H4 (cell line): ENCODE data around the gene WDR89. TPM values are rescaled to one million over a fixed set of nuclear protein-coding genes. Genes with fewer than 3 reads are reported as not detected.
A peak's percentile ranks its signal among the peaks of the same experiment; 100 is the strongest.
"Not testable (repeated sequence)": the region's sequence is repeated elsewhere in the genome, so short reads cannot be mapped to it uniquely, and the experiment has no call there.

Experiments
- DNase-seq: peaks from one replicate; pipeline ENCODE4 v3.0.0-alpha.2; 2015; ENCODE audit warnings: low spot score
- total RNA-seq: library from RNA; depleted of rRNA; stranded (reverse); fragments of >200 nt; shearing (Covaris generic); gene quantifications from 2 replicates; pipeline ENCODE4 v1.2.3, GENCODE V29; 2014; rRNA removed

Gene WDR89
- total RNA-seq, 1 experiment from 2014 or later = 10.9 TPM

- DNase-seq = no peak
Observed at GRCh38 chr14:63596998-63597658, 44.5 kb downstream of the WDR89 start.

DNA sequence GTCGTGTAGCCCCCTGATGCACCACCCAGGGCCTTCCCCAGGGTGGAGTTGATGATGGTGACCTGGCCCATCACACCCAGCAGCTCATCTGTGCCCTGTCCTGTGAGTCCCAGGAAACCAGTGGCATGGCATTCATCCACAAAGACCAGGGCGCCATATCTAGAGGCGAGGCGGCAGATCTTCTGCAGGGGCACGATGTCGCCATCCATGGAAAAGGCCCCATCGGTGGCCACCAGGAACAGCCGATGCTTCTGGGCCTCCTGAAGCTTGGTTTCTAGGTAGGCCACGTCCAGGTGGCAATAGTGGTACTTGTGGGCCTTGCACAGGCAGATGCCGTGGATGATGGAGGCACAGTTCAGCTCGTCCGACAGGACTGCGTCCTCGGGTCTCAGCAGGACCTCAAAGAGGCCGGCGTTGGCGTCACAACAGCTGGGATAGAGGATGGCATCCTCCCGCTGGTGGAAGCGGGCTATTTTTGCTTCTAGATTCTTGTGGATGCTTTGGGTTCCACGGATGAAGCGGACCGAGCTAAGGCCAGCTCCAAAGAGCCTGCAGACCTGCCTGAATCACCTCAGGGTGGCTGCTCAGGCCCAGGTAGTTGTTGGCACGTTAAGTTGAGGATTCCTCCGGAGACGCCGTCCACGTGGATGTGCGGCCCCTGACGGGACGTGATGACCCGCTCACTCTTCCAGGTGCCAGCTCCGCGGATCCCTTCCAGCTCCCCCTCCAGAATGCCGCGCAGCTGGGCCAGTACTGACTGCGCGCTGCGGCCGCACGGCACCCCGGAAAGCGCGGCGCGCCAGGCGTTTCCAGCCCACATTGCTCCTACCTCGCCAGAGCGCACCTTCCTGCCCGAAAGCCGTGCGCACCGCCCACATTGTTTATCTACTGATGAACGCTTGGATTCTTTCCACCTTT is 47.0 kb downstream of the WDR89 start:
- no peak for DNase-seq

DNA sequence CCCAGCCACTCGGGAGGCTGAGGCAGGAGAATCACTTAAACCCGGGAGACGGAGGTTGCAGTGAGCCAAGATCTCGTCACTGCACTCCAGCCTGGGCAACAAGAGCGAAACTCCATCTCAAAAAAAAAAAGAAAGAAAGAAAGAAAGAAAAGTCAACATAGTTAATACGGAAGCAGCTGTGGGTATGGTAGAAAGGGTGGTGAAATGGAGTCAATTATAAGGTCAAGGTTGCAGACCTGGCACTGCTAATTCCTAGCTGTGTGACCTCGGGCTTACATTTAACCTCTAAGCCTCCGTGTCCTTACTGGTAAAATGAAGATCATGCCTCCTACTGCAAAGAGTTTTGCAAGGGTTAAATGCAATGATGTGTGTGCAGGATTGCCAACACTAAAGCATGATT is 58.6 kb downstream of the WDR89 start:
- not testable (repeated sequence) for DNase-seq

GRCh38 chr14:63581491-63581890 is 60.2 kb downstream of the WDR89 start:
- DNase-seq = no peak

GRCh38 chr14:63578300-63578699 is 63.4 kb downstream of the WDR89 start:
- no peak for DNase-seq

- DNase-seq = no peak
Observed at GRCh38 chr14:63573581-63573980, 68.1 kb downstream of the WDR89 start.

DNA sequence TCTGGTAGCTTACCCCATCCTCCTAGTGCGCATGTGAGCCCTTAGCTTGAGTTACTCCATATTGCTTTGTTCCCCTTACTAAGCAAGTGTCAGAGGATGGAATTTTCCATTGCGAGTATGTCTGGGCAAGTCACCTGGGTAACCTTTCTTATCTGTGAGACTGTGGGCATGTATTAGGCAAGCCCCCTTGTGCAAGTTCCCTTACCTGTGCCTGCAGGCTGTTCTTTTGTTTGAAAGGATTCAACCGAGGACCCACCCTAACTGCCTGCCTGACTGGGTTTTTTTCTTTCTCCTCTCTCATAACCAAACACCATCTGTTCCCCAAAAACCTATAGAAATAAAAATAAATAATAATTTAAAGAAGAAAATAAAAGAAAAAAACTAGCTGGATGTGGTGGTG is 76.2 kb downstream of the WDR89 start:
- no peak for DNase-seq

GRCh38 chr14:63564318-63564717 is 77.4 kb downstream of the WDR89 start:
- DNase-seq = no peak

GRCh38 chr14:63563370-63564026 is 78.2 kb downstream of the WDR89 start:
- DNase-seq = peak; percentile 31

GRCh38 chr14:63562405-63562804 is 79.3 kb downstream of the WDR89 start:
- no peak for DNase-seq

- no peak for DNase-seq
Observed at GRCh38 chr14:63555572-63555971, 86.1 kb downstream of the WDR89 start.

GRCh38 chr14:63551332-63551731 is 90.3 kb downstream of the WDR89 start:
- no peak for DNase-seq

GRCh38 chr14:63547798-63548335 is 93.8 kb downstream of the WDR89 start:
- DNase-seq = no peak

Other genes starting within 250 kb of the WDR89 start
- gene PPP2R5E, start 98.5 kb downstream of the WDR89 start, total RNA-seq = 15.7 and 16.7 TPM in 2 replicates
- gene SGPP1, start 86.2 kb upstream of the WDR89 start, total RNA-seq = 18.1 and 23.8 TPM in 2 replicates
- 6.1 and 10.3 TPM in 2 replicates for gene SYNE2, start 211.1 kb upstream of the WDR89 start, total RNA-seq